HCT116 (cell line): ENCODE measurements around the gene CCDC138. TPM values are rescaled to one million over a fixed set of nuclear protein-coding genes. Genes with fewer than 3 reads are reported as not detected.

Experiments
- ATAC-seq: fragments of 200-7000 bp; cut with Tn5 transposase; 2 replicates; pipeline ENCODE4 v1.9.1; 2020; ENCODE audit warnings: mild to moderate bottlenecking, moderate library complexity
- BruUV-seq: library from RNA; stranded (reverse); fragments of 400-500 nt; replicated peaks from 2 replicates; lab custom pipeline; 2021; lab: Mats Ljungman, UMichigan
- CTCF ChIA-PET: fragments of 300-600 bp; sonication (Branson Sonifier 250); formaldehyde crosslinking; loops from one replicate; lab custom pipeline; 2021; ENCODE audit warnings: antibody characterized with exemption; lab: Charles Lee
- POLR2A ChIA-PET: fragments of 300-600, 350-600 bp; sonication (Branson Sonifier 250); formaldehyde crosslinking; loops from one replicate; lab custom pipeline; 2021; ENCODE audit warnings: antibody characterized with exemption; lab: Charles Lee
- RAD21 ChIA-PET, 2 experiments: fragments of 300-600 bp; sonication (Branson Sonifier 250); formaldehyde crosslinking; loops; one replicate each; lab custom pipeline; 2023; ENCODE audit warnings: low total read pairs in 2 of 2; ENCODE audit not compliant: uncharacterized antibody in 2 of 2, unreplicated experiment in 2 of 2, low non-redundant PET in 1 of 2; lab: Charles Lee
- DNase-seq: peaks from one replicate; pipeline ENCODE4 v3.0.0-alpha.2; 2010; ENCODE audit warnings: low read depth, low spot score
- H2AFZ ChIP-seq: fragments of 200-600 bp; shearing (Covaris generic), sonication (generic); 2 replicates; pipeline ENCODE4 v1.6.1; 2017; ENCODE audit warnings: low read depth, mixed run types, mixed read lengths, antibody characterized with exemption, low read length; ENCODE audit not compliant: poor library complexity, severe bottlenecking
- H3K27ac ChIP-seq: 2 replicates; pipeline ENCODE4 v1.5.1; 2012; ENCODE audit warnings: low read depth, low read length
- H3K27me3 ChIP-seq: fragments of 200-600 bp; sonication (generic); 2 replicates; pipeline ENCODE4 v1.6.1; 2016; ENCODE audit warnings: mixed run types, low read length, mixed read lengths; ENCODE audit not compliant: insufficient read depth
- H3K36me3 ChIP-seq, 2 experiments: fragments of 200-500 bp in 1 of 2; fragments of 200-600 bp in 1 of 2; sonication (Bioruptor generic) in 1 of 2; sonication (generic) in 1 of 2; 2 replicates each; pipeline versions ENCODE4 v1.5.1 to v1.6.1; 2014 to 2016; ENCODE audit warnings: low read length in 2 of 2, inconsistent platforms in 1 of 2, mixed read lengths in 1 of 2, mixed run types in 1 of 2; ENCODE audit not compliant: insufficient read depth in 2 of 2, control insufficient read depth in 1 of 2
- H3K4me1 ChIP-seq, 2 experiments: fragments of 200-600 bp in 1 of 2; sonication (generic) in 1 of 2; 2 replicates each; pipeline versions ENCODE4 v1.5.1 to v1.6.1; 2012 to 2017; ENCODE audit warnings: low read length in 2 of 2, inconsistent platforms in 1 of 2, mild to moderate bottlenecking in 1 of 2, mixed read lengths in 1 of 2, mixed run types in 1 of 2, moderate library complexity in 1 of 2; ENCODE audit not compliant: insufficient read depth in 2 of 2, control insufficient read depth in 1 of 2
- H3K4me2 ChIP-seq: fragments of 200-600 bp; sonication (generic); 2 replicates; pipeline ENCODE4 v1.6.1; 2017; ENCODE audit warnings: mixed run types, low read length, mixed read lengths
- H3K4me3 ChIP-seq, 2 experiments: fragments of 200-600 bp in 1 of 2; sonication (generic) in 1 of 2; replicated peaks in 1 of 2; 2 replicates each; pipeline ENCODE4 v1.5.1; 2011 to 2016; ENCODE audit warnings: low read length in 2 of 2, control low read depth in 1 of 2, low read depth in 1 of 2, mild to moderate bottlenecking in 1 of 2, mixed read lengths in 1 of 2, mixed run types in 1 of 2
- H3K79me2 ChIP-seq: fragments of 200-600 bp; sonication (generic); 2 replicates; pipeline ENCODE4 v1.6.1; 2017; ENCODE audit warnings: mild to moderate bottlenecking, mixed run types, low read length, moderate library complexity, mixed read lengths; ENCODE audit not compliant: insufficient read depth
- H3K9ac ChIP-seq: fragments of 200-600 bp; sonication (generic); 2 replicates; pipeline ENCODE4 v1.6.1; 2016; ENCODE audit warnings: low read length, mixed read lengths
- H3K9me2 ChIP-seq: fragments of 200-600 bp; sonication (generic), shearing (Covaris generic); 2 replicates; pipeline ENCODE4 v1.6.1; 2017; ENCODE audit warnings: mixed run types, mild to moderate bottlenecking, moderate library complexity; ENCODE audit not compliant: insufficient read depth
- H3K9me3 ChIP-seq, 2 experiments: fragments of 200-500 bp in 1 of 2; fragments of 200-600 bp in 1 of 2; sonication (Bioruptor generic) in 1 of 2; sonication (generic) in 1 of 2; 2 replicates each; pipeline ENCODE4 v1.6.1; 2014 to 2017; ENCODE audit warnings: low read length in 2 of 2, mixed read lengths in 2 of 2, inconsistent platforms in 1 of 2, low read depth in 1 of 2, mild to moderate bottlenecking in 1 of 2, mixed run types in 1 of 2, moderate library complexity in 1 of 2; ENCODE audit not compliant: control insufficient read depth in 1 of 2, insufficient read depth in 1 of 2
- H4K20me1 ChIP-seq: fragments of 200-600 bp; sonication (generic), shearing (Covaris generic); 2 replicates; pipeline ENCODE4 v1.6.1; 2017; ENCODE audit warnings: mixed run types, mild to moderate bottlenecking, moderate library complexity; ENCODE audit not compliant: insufficient read depth
- ATF3 ChIP-seq: IDR thresholded peaks from 2 replicates; pipeline ENCODE4 v1.6.1; 2012
- CEBPB ChIP-seq: IDR thresholded peaks from 2 replicates; pipeline ENCODE4 v1.6.1; 2012; ENCODE audit warnings: low read depth
- CTCF ChIP-seq, 3 experiments: fragments of 200-600 bp in 1 of 3; sonication (generic) in 1 of 3; IDR thresholded peaks in 2 of 3; conservative IDR thresholded peaks in 1 of 3; 2 replicates each; pipeline ENCODE4 v1.5.1; 2012 to 2017; ENCODE audit warnings: low read depth in 2 of 3, low read length in 2 of 3, antibody characterized with exemption in 1 of 3, borderline replicate concordance in 1 of 3, control low read depth in 1 of 3, mild to moderate bottlenecking in 1 of 3, mixed read lengths in 1 of 3, mixed run types in 1 of 3, moderate library complexity in 1 of 3; ENCODE audit not compliant: insufficient read depth in 1 of 3
- EGR1 ChIP-seq: IDR thresholded peaks from 2 replicates; pipeline ENCODE4 v1.6.1; 2012; ENCODE audit warnings: low read depth
- FOSL1 ChIP-seq: IDR thresholded peaks from 2 replicates; pipeline ENCODE4 v1.6.1; 2012; ENCODE audit warnings: low read depth
- MAX ChIP-seq: IDR thresholded peaks from 2 replicates; pipeline ENCODE4 v1.6.1; 2012
- SIN3A ChIP-seq: IDR thresholded peaks from 2 replicates; pipeline ENCODE4 v1.6.1; 2012; ENCODE audit warnings: low read depth
- ZNF274 ChIP-seq: fragments of 200-500 bp; sonication (Bioruptor generic); IDR thresholded peaks from 2 replicates; pipeline ENCODE4 v1.6.1; 2014; ENCODE audit warnings: mild to moderate bottlenecking, low read depth, low read length, inconsistent platforms
- intact Hi-C: fragments of 100-400 bp; cut with micrococcal nuclease; formaldehyde crosslinking; loops from 2 replicates; pipeline ENCODE4 v1.10.0; 2022
- total RNA-seq: library from RNA; stranded (reverse); gene quantifications from one replicate; pipeline ENCODE4 v1.2.1, GENCODE V29; 2021; ENCODE audit not compliant: unreplicated experiment

CCDC138 gene
- total RNA-seq, 1 experiment from 2014 or later, result 13.4 TPM

- no peaks in the 10 kb centered on the region for H3K36me3 ChIP-seq
- no peaks in the 10 kb centered on the region for H4K20me1 ChIP-seq
- no peaks in the 10 kb centered on the region for H3K79me2 ChIP-seq
- CTCF ChIA-PET, result no interaction called here
- no peak overlapping the region for H3K9ac ChIP-seq
- DNase-seq (no peak), ATAC-seq (no peak)
- H3K27ac ChIP-seq, result no peak overlapping the region
- no peaks in the 10 kb centered on the region for H3K9me3 ChIP-seq
- intact Hi-C loops, result no loop called here
- H3K4me1 ChIP-seq, result peaks cover 4 to 22% of the 10 kb centered on the region in 2 experiments; a peak in 3 of 4 replicates
- H2AFZ ChIP-seq, result no peak overlapping the region
- no peak overlapping the region for H3K4me3 ChIP-seq
- H3K27me3 ChIP-seq, result no peaks in the 10 kb centered on the region
- no peak overlapping the region for H3K4me2 ChIP-seq
- POLR2A ChIA-PET, result no interaction called here
- RAD21 ChIA-PET, result no interaction called here
- no peak for TF ChIP-seq FOSL1
- no peak for TF ChIP-seq ATF3
- no peak for TF ChIP-seq CTCF (IDR thresholded peaks at IDR 0.05 in 2 of 3, conservative IDR thresholded peaks at IDR 0.05 in 1 of 3; ENCODE audit: borderline replicate concordance in 1 of 3, insufficient read depth in 1 of 3, low read depth in 2 of 3, low read length in 2 of 3)
- no peak for TF ChIP-seq CEBPB
- TF ChIP-seq SIN3A, result no peak
- no peak for TF ChIP-seq EGR1
- no peak for TF ChIP-seq MAX
- TF ChIP-seq ZNF274, result no peak
- H3K9me2 ChIP-seq, result no peaks in the 10 kb centered on the region
- BruUV-seq, result no TSS peak
Measured at GRCh38 chr2:108918941-108919341, 132.4 kb downstream of the CCDC138 start.
